Right lobe of liver (tissue), 6 donors: ENCODE data around the gene KRTAP12-3. TPM values are rescaled to one million over a fixed set of nuclear protein-coding genes. Genes with fewer than 3 reads are reported as not detected.

Experiments
- ATAC-seq, 4 donors: fragments of 200-7000 bp; cut with Tn5 transposase; one replicate each; pipeline ENCODE4 v1.9.1; 2020; ENCODE audit warnings: mild to moderate bottlenecking in 4 of 4, moderate library complexity in 4 of 4
- DNase-seq, 3 donors: peaks; one replicate each; pipeline ENCODE4 v3.0.0-alpha.2; 2020
- H3K27ac ChIP-seq, 3 donors: fragments of 200-600 bp; one replicate each; pipeline ENCODE4 v1.8.0; 2022
- H3K27me3 ChIP-seq, 2 donors: fragments of 200-600 bp; one replicate each; pipeline ENCODE4 v1.8.0; 2022
- H3K36me3 ChIP-seq, 4 donors: fragments of 200-600 bp; sonication (generic) in 1 of 4; one replicate each; pipeline versions ENCODE4 v1.5.1 to v1.8.0; 2017 to 2022; ENCODE audit warnings: control low read depth in 1 of 4
- H3K4me1 ChIP-seq, 4 donors: fragments of 200-600 bp; sonication (generic) in 1 of 4; one replicate each; pipeline versions ENCODE4 v1.5.1 to v1.8.0; 2017 to 2022; ENCODE audit warnings: control low read depth in 1 of 4
- H3K4me3 ChIP-seq, 3 donors: fragments of 200-600 bp; one replicate each; pipeline ENCODE4 v1.8.0; 2022
- H3K9me3 ChIP-seq, 4 donors: fragments of 200-600 bp; sonication (generic) in 1 of 4; one replicate each; pipeline versions ENCODE4 v1.5.1 to v1.8.0; 2017 to 2022; ENCODE audit warnings: control low read depth in 1 of 4
- CTCF ChIP-seq, 4 donors: fragments of 200-600 bp in 3 of 4; fragments of 450-650 bp in 1 of 4; IDR thresholded peaks; one replicate each; pipeline versions ENCODE4 v1.5.1 to v1.8.0; 2016 to 2022; ENCODE audit warnings: antibody characterized with exemption in 4 of 4, mild to moderate bottlenecking in 2 of 4
- POLR2A ChIP-seq: fragments of 450-650 bp; IDR thresholded peaks from one replicate; pipeline ENCODE4 v1.6.1; 2017; ENCODE audit warnings: antibody characterized with exemption, mild to moderate bottlenecking
- WGBS: methylation state at CpG from one replicate; pipeline ENCODE4 v1.1.6; 2018; ENCODE audit warnings: low coverage, low lambda C conversion rate; ENCODE audit not compliant: insufficient coverage; ENCODE audit errors: missing lambda C conversion rate; 5-methylcytosine and 5-hydroxymethylcytosine counted together
- intact Hi-C, 2 donors: fragments of 100-400 bp; cut with DNase I; formaldehyde crosslinking; loops; one replicate each; pipeline versions ENCODE4 v1.11.2 to v1.14.1; 2022
- total RNA-seq, 6 experiments: library from RNA; depleted of rRNA in 2 of 6; stranded (reverse); fragments of >200 nt in 2 of 6; fragmentation: NEBNext Ultra II Directional in 3 of 6; extraction: Animal tissue kit (Norgen Biotek cat#: 25700) in 3 of 6; gene quantifications; one replicate each; pipeline versions ENCODE4 v1.1.0 to v1.2.4, GENCODE V29; 2016 to 2023
- donor health status: DM: no; HTN: yes; CAD: no.
- donor health status: DM: no; HTN: no; CAD: no.
- donor health status: DM: no; HTN: no; CAD: no.
- donor health status: DM: no; HTN: yes; CAD: no.
- donor health status: DM: no; HTN: yes; CAD: no.

The KRTAP12-3 gene
- total RNA-seq, 6 experiments from 2014 or later = not detected

DNA sequence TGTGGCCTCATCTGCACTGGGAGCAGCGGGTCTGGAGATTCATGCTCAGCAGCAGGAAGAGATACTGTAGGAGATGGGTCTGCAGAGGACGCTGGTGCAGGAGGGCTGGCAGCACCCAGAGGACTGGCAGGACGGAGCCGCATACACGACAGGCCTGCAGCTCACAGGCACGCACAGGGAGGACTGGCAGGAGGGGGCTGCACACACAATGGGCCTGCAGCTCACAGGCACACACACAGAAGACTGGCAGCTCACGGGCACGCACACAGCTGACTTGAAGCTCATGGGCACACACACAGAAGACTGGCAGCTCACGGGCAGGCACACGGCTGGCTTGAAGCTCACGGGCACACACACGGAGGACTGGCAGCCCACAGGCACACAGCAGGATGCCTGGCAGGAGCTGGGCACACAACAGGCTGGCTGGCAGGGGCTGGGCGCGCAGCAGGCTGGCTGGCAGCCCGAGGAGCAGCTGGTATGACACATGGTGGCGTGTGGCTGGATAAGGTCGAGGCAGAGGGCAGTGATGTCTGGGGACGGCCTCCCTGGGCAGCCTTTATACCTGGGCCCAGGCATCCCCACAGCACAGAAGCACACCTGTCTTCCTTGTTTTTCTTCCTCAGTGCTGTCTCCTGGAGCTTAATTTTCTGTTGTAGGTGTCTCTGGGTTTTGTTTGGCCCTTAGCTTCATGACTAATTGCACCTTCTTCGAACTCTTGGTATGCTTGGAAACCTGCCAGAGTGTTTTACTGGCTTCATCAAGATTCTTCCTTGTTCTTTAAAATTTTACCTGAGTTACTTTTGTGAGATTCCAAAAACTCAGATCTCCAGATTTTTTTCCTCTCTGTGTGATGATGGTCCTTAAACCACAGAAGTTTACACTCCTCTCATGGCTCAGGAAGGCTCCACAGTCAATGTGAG lies 8.9 kb downstream of the KRTAP12-3 start, which contains the start of gene KRTAP12-2:
TSS of gene KRTAP12-2 (minus strand) at position 527 of the 920 bp plus-strand sequence. CDS start at position 486, 41 bp downstream.
- Histone ChIP-seq H3K4me1 (no peaks in the 10 kb centered on the region), H3K27ac (no peak within 1 kb of the TSS), H3K4me3 (no peak within 1 kb of the TSS), H3K36me3 (no peaks in the 10 kb centered on the region), H3K9me3 (no peaks in the 10 kb centered on the region), H3K27me3 (no peaks in the 10 kb centered on the region)
- no peak for TF ChIP-seq CTCF (IDR thresholded peaks at IDR 0.05)
- no peak for TF ChIP-seq POLR2A
- DNase-seq = no peak
- WGBS = 55% methylated on average over 2 of the region's 19 CpGs
- intact Hi-C loops = no loop called here
- peak in 1 of 4 donors; percentile 39 for ATAC-seq

DNA sequence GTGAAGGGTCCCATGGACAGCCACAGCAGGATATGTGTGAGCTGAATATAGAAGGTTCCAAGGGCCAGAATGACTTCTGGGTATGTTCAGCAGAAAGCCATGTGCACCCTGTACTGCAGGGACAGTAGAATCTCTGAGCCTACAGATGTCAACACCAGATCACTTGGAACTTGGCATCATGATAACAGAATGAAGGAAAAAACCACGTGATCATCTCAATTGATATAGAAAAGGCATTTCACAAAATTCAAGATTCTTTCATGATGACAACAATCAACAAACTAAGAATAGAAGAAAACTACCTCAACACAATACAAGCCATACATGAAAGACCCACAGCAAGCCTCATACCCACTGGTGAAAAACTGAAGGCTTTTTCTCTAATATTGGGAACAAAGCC lies 9.9 kb downstream of the KRTAP12-3 start:
- no peak for ATAC-seq
- no peak overlapping the region for H3K27ac ChIP-seq
- no peaks in the 10 kb centered on the region for H3K27me3 ChIP-seq
- no peak overlapping the region for H3K4me3 ChIP-seq
- H3K36me3 ChIP-seq = no peaks in the 10 kb centered on the region
- TF ChIP-seq CTCF (IDR thresholded peaks at IDR 0.05) = no peak
- no peak for TF ChIP-seq POLR2A
- 44% methylated on average over 1 of the region's 1 CpG for WGBS
- intact Hi-C loops = no loop called here
- no peaks in the 10 kb centered on the region for H3K4me1 ChIP-seq
- no peaks in the 10 kb centered on the region for H3K9me3 ChIP-seq
- DNase-seq = no peak

GRCh38 chr21:44670642-44671432 lies 13.1 kb downstream of the KRTAP12-3 start:
- TF ChIP-seq POLR2A (no peak), CTCF (IDR thresholded peaks at IDR 0.05) (no peak)
- no peaks in the 10 kb centered on the region for H3K4me1 ChIP-seq
- ATAC-seq = no peak
- intact Hi-C loops = no loop called here
- no peak for DNase-seq
- no peaks in the 10 kb centered on the region for H3K36me3 ChIP-seq
- no peak overlapping the region for H3K4me3 ChIP-seq
- no peaks in the 10 kb centered on the region for H3K27me3 ChIP-seq
- no peak overlapping the region for H3K27ac ChIP-seq
- H3K9me3 ChIP-seq = peaks cover 0 to 4% (median 0%) of the 10 kb centered on the region in 4 donors
- 49% methylated on average over 3 of the region's 3 CpGs for WGBS

- TF ChIP-seq CTCF (IDR thresholded peaks at IDR 0.05) (no peak), POLR2A (no peak)
- no peak overlapping the region for H3K4me3 ChIP-seq
- ATAC-seq (no peak), DNase-seq (no peak)
- H3K4me1 ChIP-seq = no peaks in the 10 kb centered on the region
- intact Hi-C loops = no loop called here
- WGBS = no CpG with 5 or more reads among the region's 1 CpG
- H3K9me3 ChIP-seq = peaks cover 0 to 4% (median 0%) of the 10 kb centered on the region in 4 donors
- H3K27me3 ChIP-seq = no peaks in the 10 kb centered on the region
- no peak overlapping the region for H3K27ac ChIP-seq
- no peaks in the 10 kb centered on the region for H3K36me3 ChIP-seq
Observed at GRCh38 chr21:44671911-44672310, 14.2 kb downstream of the KRTAP12-3 start.
